ENCODE data around the gene AKIRIN1.
"Not testable (repeated sequence)": the region's sequence is repeated elsewhere in the genome, so short reads cannot be mapped to it uniquely, and the experiment has no call there.

AKIRIN1 gene

DNA sequence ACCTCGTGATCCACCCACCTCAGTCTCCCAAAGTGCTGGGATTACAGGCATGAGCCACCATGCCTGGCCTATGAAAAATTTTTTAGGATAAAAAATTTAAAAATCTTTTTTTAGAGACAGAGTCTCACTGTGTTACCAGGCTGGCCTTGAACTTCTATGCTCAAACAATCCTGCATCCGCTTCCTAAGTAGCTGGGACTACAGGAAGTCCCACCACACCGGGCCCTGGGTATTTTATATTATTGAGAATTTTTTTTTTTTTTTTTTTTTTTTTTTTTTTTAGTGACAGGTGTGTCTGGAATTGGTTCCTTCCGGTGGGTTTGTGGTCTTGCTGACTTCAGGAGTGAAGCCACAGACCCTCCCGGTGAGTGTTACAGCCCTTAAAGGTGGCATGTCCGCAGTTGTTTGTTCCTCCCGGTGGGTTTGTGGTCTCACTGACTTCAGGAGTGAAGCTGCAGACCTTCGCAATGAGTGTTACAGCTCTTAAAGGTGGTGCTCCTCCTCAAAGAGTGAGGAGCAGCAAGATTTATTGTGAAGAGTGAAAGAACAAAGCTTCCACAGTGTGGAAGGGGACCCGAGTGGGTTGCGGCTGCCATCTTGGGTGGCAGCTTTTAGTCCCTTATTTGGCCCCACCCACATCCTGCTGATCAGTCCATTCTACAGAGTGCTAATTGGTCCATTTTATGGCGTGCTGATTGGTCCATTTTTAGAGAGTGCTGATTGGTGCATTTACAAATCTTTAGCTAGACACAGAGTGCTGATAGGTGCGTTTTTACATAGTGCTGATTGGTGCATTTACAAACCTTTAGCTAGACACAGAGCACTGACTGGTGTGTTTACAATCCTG is 13.5 kb upstream of the AKIRIN1 start:
- ATAC-seq (replicated peaks): peak; percentile 81
- not testable (repeated sequence) for H3K27me3 Mint-ChIP-seq; H3K4me1 Mint-ChIP-seq (ENCODE audit: low read depth in 2 of 2); H3K9me3 Mint-ChIP-seq; H3K36me3 Mint-ChIP-seq (ENCODE audit: insufficient read depth)
- peak overlapping the region; percentile 46 to 47 for H3K4me3 Mint-ChIP-seq
- H3K27ac Mint-ChIP-seq: peak overlapping the region in 1 of 2 donors; percentile 55
- DNase-seq: peak; percentile 53 to 54 (median 54)

DNA sequence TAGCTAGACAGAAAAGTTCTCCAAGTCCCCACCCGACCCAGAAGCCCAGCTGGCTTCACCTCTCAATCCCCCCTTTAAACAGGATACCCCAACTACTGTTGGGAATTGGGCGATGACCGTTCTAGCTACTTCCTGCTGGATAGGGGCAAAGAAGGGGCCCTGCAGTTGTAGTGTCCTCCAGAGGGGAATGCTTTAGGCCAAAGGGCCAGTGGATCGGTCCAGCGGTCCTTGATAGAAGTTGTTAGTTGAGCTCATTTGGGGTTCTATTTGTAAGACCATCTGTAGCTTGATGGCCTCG is 12.9 kb upstream of the AKIRIN1 start:
- DNase-seq: peak in 1 of 3 experiments; percentile 10
- not testable (repeated sequence) for H3K9me3 Mint-ChIP-seq; ATAC-seq (replicated peaks); H3K36me3 Mint-ChIP-seq (ENCODE audit: insufficient read depth); H3K27me3 Mint-ChIP-seq; H3K4me1 Mint-ChIP-seq (ENCODE audit: low read depth in 2 of 2); H3K27ac Mint-ChIP-seq
- H3K4me3 Mint-ChIP-seq: peak overlapping the region in 1 of 2 donors; percentile 46

DNA sequence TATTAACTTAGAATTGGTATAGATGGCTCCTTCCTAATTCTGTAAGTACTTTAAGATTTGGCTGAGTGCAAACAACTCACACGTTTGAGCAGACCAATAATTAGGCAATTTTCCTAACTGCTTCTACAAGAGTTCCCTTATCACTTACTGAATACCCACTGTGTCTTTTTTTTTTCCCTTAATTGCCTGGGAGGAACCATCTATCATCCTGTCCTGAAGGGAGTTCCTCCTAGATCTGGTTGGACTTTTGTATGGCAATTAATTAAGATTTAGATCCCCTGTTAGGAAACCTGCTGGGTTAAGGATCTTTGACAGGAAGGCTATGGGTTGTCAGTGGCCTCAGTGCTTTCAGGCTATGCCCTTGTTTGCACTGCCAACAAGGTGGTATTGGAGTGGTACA is 11.7 kb upstream of the AKIRIN1 start:
- H3K4me3 Mint-ChIP-seq; DNase-seq; ATAC-seq (replicated peaks); H3K27ac Mint-ChIP-seq; H3K36me3 Mint-ChIP-seq (ENCODE audit: insufficient read depth); H3K27me3 Mint-ChIP-seq; H3K4me1 Mint-ChIP-seq (ENCODE audit: low read depth in 2 of 2); H3K9me3 Mint-ChIP-seq: not testable (repeated sequence)

DNA sequence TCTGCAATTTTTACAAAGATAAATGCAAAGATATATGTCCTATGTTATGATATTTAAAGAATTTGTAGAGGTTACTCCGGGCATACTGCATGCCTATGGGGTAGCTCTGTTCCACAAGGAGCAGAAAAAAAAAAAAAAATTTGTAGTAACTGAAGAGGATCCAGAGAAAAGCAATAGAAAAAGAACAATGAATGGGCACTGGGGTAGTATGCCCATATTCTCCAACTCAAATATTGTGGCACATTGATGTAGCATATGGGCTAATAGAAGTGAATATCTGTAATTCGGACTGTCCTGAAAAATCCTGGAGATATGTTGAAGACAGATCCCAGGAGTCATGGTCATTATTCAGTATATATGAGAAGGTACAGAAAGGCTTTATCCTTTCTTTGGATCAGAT is 1.1 kb upstream of the AKIRIN1 start:
- H3K4me3 Mint-ChIP-seq: peak overlapping the region; percentile 75 to 80
- no peak for ATAC-seq (replicated peaks)
- H3K27me3 Mint-ChIP-seq: peaks cover 12 to 17% of the 10 kb centered on the region in 2 donors
- peak overlapping the region; percentile 89 to 94 for H3K27ac Mint-ChIP-seq
- peaks cover 38% of the 10 kb centered on the region for H3K36me3 Mint-ChIP-seq (ENCODE audit: insufficient read depth)
- peaks cover 21 to 28% of the 10 kb centered on the region in 2 donors for H3K4me1 Mint-ChIP-seq (ENCODE audit: low read depth in 2 of 2)
- no peak for DNase-seq
- no peaks in the 10 kb centered on the region for H3K9me3 Mint-ChIP-seq

DNA sequence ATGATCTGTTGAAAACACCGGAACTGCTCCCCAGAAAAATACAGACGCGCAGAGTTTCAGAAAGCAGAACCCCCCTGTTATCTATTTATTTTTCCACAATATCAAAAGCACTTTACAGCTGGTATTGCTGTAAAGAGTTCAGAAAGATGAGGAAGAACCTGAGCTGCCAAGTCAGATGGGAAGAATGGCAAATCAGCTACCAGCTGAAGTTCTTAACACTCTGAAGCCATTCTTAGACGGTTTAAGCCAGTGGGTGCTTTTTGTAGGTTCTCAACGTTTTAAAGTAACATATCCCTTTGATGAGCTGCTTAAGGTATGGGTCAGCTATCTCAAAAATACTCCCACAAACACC is 714 bp upstream of the AKIRIN1 start:
- peak; percentile 3 for ATAC-seq (replicated peaks)
- DNase-seq: no peak
- H3K4me3 Mint-ChIP-seq: peak overlapping the region; percentile 75 to 80

DNA sequence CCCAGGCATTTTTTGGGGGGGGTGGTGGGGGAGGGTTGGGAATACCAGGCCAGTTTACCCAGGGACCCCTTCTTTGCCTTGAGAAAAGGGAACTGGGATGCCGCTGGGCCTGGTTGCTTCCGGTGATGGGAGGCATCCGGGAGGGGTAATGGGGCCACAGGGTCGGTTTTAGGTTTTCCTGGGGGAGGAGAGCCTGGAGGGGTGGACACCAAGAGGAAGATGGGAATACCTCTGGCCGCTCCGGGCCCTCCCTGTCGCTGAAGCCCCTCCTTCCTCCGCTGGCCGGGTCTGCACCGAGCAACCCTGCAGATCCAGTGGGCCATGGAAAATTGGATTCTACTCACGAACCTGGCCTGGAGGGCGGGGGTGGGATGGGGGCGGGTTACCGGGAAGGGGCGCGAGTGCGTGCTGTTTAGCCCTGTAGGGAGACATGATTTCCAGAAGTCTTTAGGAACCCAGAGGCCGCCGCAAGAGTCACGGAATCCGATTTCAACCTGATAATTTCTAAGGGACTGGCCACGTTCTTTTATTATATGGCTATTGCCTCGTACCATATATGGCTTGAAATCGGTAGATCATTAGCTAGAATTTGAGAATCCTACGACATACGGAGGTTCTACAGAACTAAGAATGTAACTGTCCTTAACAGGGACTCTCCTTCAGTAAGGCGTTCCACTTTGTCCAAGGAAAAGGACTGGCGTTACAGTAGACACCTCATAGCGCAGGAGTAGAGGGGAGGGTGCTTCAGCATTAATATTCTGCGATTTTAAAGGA is 749 bp downstream of the AKIRIN1 start:
- Mint-ChIP-seq H3K27me3 (no peaks in the 10 kb centered on the region), H3K27ac (peak overlapping the region; percentile 53 to 63), H3K9me3 (no peaks in the 10 kb centered on the region), H3K4me3 (peak overlapping the region; percentile 75 to 76), H3K4me1 (ENCODE audit: low read depth in 2 of 2) (peaks cover 35 to 46% of the 10 kb centered on the region in 2 donors), H3K36me3 (ENCODE audit: insufficient read depth) (peaks cover 42% of the 10 kb centered on the region)
- DNase-seq (no peak), ATAC-seq (replicated peaks) (no peak)

More for the DNA sequence above, 714 bp upstream of the AKIRIN1 start:
- H3K9me3 Mint-ChIP-seq: no peaks in the 10 kb centered on the region
- peak overlapping the region; percentile 89 to 94 for H3K27ac Mint-ChIP-seq
- peaks cover 42% of the 10 kb centered on the region for H3K36me3 Mint-ChIP-seq (ENCODE audit: insufficient read depth)
- peaks cover 11 to 14% of the 10 kb centered on the region in 2 donors for H3K27me3 Mint-ChIP-seq
- H3K4me1 Mint-ChIP-seq (ENCODE audit: low read depth in 2 of 2): peaks cover 24 to 32% of the 10 kb centered on the region in 2 donors

DNA sequence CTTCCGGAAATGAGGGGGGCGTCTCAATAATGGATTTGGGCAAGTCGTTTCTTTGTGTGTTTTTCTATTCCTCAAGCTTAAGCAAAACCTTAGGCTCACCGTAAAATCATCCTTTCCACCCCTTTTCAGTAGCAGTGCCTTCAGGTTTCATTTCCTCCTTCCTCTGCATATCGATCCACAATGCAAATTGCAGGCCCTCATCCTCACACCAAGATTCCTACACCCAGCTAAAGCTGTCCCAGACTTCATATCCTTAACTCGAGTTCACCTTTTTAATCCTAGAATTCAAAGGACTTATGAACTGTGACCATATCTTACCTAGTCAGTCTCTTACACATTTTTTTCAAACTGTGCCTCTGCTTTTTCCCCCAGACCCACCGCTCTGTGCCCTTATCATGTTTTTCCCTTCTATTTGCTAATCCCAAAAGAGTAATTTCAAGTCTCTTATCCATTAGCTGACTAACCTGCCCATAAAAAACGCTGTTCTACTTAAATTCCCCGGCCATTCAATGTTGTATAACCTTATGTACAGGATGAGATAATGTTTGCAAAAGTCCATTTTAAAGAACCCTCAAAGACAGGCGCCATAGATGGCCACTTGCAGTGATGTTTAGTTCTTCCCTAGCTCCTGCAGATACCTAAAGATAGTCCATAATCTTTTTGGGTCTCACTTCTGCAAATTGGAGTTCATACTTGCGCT is 1.5 kb downstream of the AKIRIN1 start:
- H3K4me3 Mint-ChIP-seq: peak overlapping the region; percentile 75 to 76
- no peak for ATAC-seq (replicated peaks)
- H3K36me3 Mint-ChIP-seq (ENCODE audit: insufficient read depth): peaks cover 45% of the 10 kb centered on the region
- no peaks in the 10 kb centered on the region for H3K27me3 Mint-ChIP-seq
- H3K4me1 Mint-ChIP-seq (ENCODE audit: low read depth in 2 of 2): peaks cover 40 to 53% of the 10 kb centered on the region in 2 donors
- H3K9me3 Mint-ChIP-seq: no peaks in the 10 kb centered on the region
- peak overlapping the region; percentile 53 to 63 for H3K27ac Mint-ChIP-seq
- DNase-seq: no peak

DNA sequence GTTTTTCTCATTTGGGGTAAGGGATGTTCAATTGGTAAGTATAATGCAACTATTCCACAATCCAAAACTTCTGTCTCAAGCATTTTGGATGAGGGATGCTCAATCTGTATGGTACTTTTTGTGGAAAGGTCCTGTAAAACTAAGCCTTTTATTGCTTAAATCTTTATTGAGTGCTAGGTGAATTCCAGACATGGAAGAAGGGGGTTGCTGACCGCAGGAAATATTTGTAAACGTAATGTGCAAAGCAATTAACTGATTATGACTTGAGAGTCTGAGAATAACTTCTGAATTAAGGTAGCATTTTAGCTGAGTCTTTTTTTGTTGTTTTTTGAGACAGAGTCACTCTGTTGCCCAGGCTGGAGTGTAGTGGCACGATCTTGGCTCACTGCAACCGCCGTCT is 3.1 kb downstream of the AKIRIN1 start:
- Mint-ChIP-seq H3K9me3 (no peaks in the 10 kb centered on the region), H3K27ac (peak overlapping the region in 1 of 2 donors; percentile 82), H3K36me3 (ENCODE audit: insufficient read depth) (peaks cover 60% of the 10 kb centered on the region), H3K4me3 (no peak overlapping the region), H3K4me1 (ENCODE audit: low read depth in 2 of 2) (peaks cover 44 to 64% of the 10 kb centered on the region in 2 donors), H3K27me3 (no peaks in the 10 kb centered on the region)
- no peak for DNase-seq
- ATAC-seq (replicated peaks): no peak

DNA sequence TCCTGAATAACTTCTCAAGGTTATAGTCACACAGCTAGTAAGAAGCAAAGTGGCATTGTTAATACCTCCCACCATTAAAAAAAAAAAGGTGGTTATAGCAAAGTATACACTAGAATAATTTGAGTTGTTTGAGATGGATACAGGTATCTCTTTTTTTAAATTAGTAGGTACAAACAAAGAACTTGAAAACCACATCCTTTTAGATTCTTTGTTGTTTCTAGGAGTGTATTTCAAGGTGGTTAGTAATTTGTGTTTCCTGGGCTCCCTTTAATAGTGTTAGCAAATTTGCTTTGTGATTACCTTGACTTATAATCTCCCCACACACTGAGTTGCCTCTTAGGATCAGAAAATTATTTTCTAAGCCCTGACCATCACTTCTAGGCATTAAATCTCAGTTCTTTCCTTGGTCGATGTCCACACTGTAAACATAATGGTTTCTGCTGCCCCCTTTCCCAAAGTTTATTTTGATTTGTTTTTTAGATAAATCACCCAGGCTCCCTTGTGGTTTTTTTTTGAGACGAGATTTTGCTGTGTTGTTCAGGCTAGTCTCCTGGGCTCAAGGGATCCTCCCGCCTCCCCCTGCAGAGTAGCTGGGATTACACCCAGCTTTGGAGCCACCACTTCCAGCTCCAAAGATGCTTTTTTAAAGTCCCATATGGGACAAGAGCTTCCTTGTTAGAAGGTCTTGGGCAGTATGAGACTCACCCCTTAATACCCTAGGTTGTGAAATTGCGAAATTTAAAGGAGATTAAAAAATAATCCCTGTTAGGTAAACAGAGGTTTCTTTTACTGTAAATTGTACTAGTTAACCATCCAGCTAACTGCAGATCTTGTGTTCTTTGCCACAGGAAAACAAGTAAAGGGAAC is 6.2 kb downstream of the AKIRIN1 start:
- peak; percentile 79 for ATAC-seq (replicated peaks)
- Mint-ChIP-seq H3K27me3 (no peaks in the 10 kb centered on the region), H3K4me3 (peak overlapping the region; percentile 64 to 75), H3K27ac (peak overlapping the region; percentile 82 to 89), H3K4me1 (ENCODE audit: low read depth in 2 of 2) (peaks cover 38 to 61% of the 10 kb centered on the region in 2 donors), H3K9me3 (no peaks in the 10 kb centered on the region), H3K36me3 (ENCODE audit: insufficient read depth) (peaks cover 80% of the 10 kb centered on the region)
- no peak for DNase-seq

DNA sequence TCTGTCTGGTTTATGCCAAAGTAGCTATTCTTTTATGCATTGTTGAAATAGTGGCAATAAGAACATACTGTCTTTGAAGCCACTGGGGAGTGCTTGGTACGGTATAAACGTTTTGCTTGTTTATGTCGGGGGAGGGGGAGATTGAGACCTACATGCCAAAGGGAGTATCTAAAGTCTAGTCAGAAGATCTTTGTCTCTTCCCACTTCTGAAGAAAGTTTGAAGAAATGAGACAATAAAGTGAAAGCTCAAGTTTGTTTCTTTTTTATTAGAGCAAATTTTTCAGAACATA is 6.8 kb downstream of the AKIRIN1 start:
- no peaks in the 10 kb centered on the region for H3K9me3 Mint-ChIP-seq
- peak overlapping the region; percentile 64 to 75 for H3K4me3 Mint-ChIP-seq
- H3K4me1 Mint-ChIP-seq (ENCODE audit: low read depth in 2 of 2): peaks cover 33 to 59% of the 10 kb centered on the region in 2 donors
- peaks cover 80% of the 10 kb centered on the region for H3K36me3 Mint-ChIP-seq (ENCODE audit: insufficient read depth)
- peak overlapping the region; percentile 82 to 89 for H3K27ac Mint-ChIP-seq
- ATAC-seq (replicated peaks): no peak
- DNase-seq: no peak
- no peaks in the 10 kb centered on the region for H3K27me3 Mint-ChIP-seq

DNA sequence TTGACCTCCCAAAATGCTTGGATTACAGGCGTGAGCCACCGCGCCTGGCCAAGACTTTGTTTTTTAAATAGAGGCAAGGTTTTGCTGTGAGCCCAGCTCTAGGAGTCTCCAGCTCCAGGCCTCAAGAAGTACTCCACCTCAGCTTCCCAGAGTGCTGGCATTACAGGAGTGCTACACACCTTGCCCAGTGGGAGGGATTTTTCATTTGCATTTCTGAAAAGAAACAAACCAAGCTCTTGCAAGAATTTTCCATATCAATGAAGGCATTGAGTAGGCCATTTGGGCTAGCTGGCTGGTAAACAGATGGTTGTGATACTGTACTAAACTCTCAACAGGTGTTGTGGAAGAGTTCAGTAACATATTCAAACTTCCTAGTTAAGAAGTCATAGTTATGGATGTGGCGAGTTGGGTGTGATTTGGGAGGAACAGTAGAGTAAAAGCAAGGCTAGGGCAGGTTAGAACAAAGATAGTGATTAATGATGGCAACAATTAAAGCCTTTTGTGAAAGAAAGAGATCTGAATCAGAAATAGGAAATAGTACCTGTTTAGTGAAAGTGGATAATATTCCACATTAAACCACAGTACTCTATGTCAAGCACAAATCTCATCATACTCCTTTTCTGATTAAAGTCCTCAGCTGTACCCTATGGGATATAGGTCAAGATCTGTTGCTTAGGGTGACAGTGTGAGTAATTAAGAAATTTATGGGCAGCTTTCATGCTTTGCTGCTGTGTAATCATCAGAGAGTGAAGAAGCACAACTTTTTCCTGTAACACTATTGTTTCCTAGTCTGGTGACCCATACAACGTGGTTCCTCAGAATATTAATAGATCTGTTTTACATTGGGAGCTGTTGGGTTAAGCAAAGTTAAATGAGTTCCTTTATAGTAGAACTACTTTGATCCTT is 10.7 kb downstream of the AKIRIN1 start:
- H3K4me3 Mint-ChIP-seq: no peak overlapping the region
- H3K27ac Mint-ChIP-seq: peak overlapping the region; percentile 9 to 74
- no peaks in the 10 kb centered on the region for H3K27me3 Mint-ChIP-seq
- peaks cover 94% of the 10 kb centered on the region for H3K36me3 Mint-ChIP-seq (ENCODE audit: insufficient read depth)
- peaks cover 12 to 32% of the 10 kb centered on the region in 2 donors for H3K4me1 Mint-ChIP-seq (ENCODE audit: low read depth in 2 of 2)
- no peak for ATAC-seq (replicated peaks)
- DNase-seq: no peak
- no peaks in the 10 kb centered on the region for H3K9me3 Mint-ChIP-seq

DNA sequence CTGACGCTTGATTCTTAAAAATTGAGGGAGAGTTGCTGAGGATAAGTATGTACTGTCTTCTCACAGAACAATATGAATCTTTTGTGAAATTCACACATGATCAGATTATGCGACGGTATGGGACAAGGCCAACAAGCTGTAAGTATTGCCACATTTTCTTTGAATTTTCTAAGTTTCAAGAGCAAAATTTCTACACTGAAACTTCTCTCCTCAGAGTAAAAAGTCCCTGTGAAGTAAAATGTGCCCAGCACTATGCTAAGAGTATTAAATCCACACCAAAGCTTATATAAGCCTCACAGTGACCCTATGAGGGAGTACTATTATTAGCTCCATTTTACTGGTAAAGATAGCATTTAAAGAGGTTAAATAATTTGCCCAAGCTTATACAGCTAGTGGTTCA is 12.2 kb downstream of the AKIRIN1 start:
- no peak for ATAC-seq (replicated peaks)
- DNase-seq: no peak
- H3K4me3 Mint-ChIP-seq: no peak overlapping the region
- H3K9me3 Mint-ChIP-seq: no peaks in the 10 kb centered on the region
- peak overlapping the region; percentile 66 to 74 for H3K27ac Mint-ChIP-seq
- H3K27me3 Mint-ChIP-seq: no peaks in the 10 kb centered on the region
- peaks cover 3 to 18% of the 10 kb centered on the region in 2 donors for H3K4me1 Mint-ChIP-seq (ENCODE audit: low read depth in 2 of 2)
- H3K36me3 Mint-ChIP-seq (ENCODE audit: insufficient read depth): peaks cover 99% of the 10 kb centered on the region

All from effector memory CD8-positive, alpha-beta T cell (primary cell).